HG02759 (cell line): Measurements from ENCODE around the gene SLC38A10.

ENCODE experiments used
- ATAC-seq: cut with Tn5 transposase; IDR thresholded peaks from one replicate; pipeline ENCODE4 v1.9.1; 2021; ENCODE audit warnings: mild to moderate bottlenecking, moderate library complexity; ENCODE audit not compliant: unreplicated experiment

Gene SLC38A10

GRCh38 chr17:81212365-81212764 is 82.7 kb downstream of the SLC38A10 start:
- no peak for ATAC-seq

GRCh38 chr17:81210868-81211267 is 84.2 kb downstream of the SLC38A10 start:
- no peak for ATAC-seq

- no peak for ATAC-seq
Measured at GRCh38 chr17:81210466-81210865, 84.6 kb downstream of the SLC38A10 start.

- ATAC-seq, result no peak
Measured at GRCh38 chr17:81209141-81209540, 86.0 kb downstream of the SLC38A10 start.

- ATAC-seq, result no peak
Measured at GRCh38 chr17:81208651-81209050, 86.5 kb downstream of the SLC38A10 start.

- ATAC-seq, result no peak
Measured at GRCh38 chr17:81207610-81208581, 87.2 kb downstream of the SLC38A10 start.

- no peak for ATAC-seq
Measured at GRCh38 chr17:81206657-81207056, 88.5 kb downstream of the SLC38A10 start.

- no peak for ATAC-seq
Measured at GRCh38 chr17:81206166-81206565, 88.9 kb downstream of the SLC38A10 start.

- ATAC-seq, result no peak
Measured at GRCh38 chr17:81204578-81204977, 90.5 kb downstream of the SLC38A10 start.

- no peak for ATAC-seq
Measured at GRCh38 chr17:81203136-81203535, 92.0 kb downstream of the SLC38A10 start.

- ATAC-seq, result no peak
Measured at GRCh38 chr17:81202318-81202717, 92.8 kb downstream of the SLC38A10 start.

GRCh38 chr17:81200695-81201580 is 94.2 kb downstream of the SLC38A10 start:
- no peak for ATAC-seq

GRCh38 chr17:81200201-81200600 is 94.9 kb downstream of the SLC38A10 start:
- no peak for ATAC-seq

GRCh38 chr17:81199482-81199830 is 95.7 kb downstream of the SLC38A10 start:
- ATAC-seq, result no peak

- ATAC-seq, result no peak
Measured at GRCh38 chr17:81198826-81199481, 96.2 kb downstream of the SLC38A10 start.

GRCh38 chr17:81197831-81198490 is 97.1 kb downstream of the SLC38A10 start:
- ATAC-seq, result no peak

GRCh38 chr17:81197409-81197795 is 97.7 kb downstream of the SLC38A10 start:
- no peak for ATAC-seq

GRCh38 chr17:81196505-81197408 is 98.3 kb downstream of the SLC38A10 start:
- ATAC-seq, result no peak

- no peak for ATAC-seq
Measured at GRCh38 chr17:81195941-81196495, 99.1 kb downstream of the SLC38A10 start.
